Activated CD8-positive, alpha-beta memory T cell treated with anti-CD3 and anti-CD28 coated beads for 4 hours (primary cell): ENCODE data around the gene ADAMTS12.

Experiments
- DNase-seq, 2 donors: peaks; one replicate each; pipeline ENCODE4 v3.0.0-alpha.2; 2020; ENCODE audit warnings: low read depth in 2 of 2

ADAMTS12 gene

DNA sequence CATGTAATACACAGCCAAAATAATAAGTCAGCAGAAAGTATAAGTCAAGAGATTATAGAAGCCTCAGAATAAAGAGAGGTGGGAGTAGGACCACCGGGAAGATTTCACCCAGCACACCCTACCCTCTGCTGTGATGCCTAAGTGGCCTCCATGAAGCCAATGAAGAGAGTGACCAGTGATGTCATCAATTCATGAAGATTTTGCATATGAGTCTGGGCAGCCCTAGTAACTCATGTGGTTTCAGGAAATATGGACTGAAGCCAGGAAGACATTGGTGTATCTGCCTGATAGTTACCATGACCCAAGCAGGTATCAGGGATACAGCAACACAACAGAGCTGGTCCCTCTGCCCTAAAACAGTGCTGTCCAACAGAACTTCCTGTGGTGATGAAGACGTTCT, 135.3 kb downstream of the ADAMTS12 start:
- no peak for DNase-seq

DNA sequence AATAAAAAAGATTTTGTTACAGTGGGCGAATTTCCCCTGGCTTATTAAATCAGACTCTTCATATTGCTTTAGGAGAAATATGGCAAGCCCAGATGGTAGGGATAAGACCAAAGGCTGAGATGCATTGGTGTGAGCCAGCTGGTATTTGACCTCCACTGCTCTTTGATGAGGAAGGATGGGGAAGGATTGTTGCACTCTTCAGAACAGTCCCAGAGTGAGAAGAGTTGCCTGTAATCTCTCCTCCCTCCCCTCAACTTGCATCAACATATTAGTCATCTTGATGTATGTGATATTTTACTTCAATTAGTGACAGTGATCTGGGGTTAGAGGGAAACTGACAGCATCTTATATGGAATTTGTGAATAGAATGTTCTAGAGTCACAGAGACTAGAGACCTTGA, 136.6 kb downstream of the ADAMTS12 start:
- no peak for DNase-seq

DNA sequence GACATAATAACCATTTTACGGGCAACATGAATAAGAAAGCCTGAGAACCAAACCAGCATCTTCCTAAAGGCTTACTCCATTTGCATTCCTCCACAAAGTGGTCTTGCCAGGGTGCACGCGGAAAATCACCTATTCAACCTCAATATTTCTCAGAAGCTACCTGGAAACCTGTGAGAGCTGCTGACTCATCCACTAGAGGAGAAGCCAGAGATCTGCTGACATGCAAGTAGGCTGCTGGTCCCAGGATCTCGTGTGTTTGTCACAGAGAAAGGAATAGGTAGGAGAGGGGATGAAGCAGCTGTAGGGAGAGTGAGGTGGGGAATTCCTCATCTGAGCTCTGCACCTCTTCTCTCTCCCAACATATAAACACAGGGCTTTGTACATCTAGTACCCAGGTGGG, 138.1 kb downstream of the ADAMTS12 start:
- no peak for DNase-seq

DNA sequence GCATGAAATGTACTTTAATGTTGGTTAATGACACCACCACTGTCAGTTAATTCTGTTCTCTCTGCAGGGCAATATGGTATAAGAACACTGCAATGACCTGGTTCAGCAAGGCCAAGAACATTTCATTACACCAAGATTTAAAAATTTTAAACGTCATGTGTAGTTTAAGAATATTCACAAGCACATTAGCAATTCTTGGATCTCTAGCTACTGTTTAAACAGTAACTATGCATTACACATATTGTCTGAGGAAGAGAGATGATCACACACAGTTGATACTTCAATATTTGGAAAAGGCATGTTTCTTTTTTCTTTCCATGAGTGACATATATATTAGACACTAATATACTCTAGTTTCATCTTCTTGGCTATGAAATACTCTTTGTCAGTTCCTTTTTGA, 143.0 kb downstream of the ADAMTS12 start:
- no peak for DNase-seq

DNA sequence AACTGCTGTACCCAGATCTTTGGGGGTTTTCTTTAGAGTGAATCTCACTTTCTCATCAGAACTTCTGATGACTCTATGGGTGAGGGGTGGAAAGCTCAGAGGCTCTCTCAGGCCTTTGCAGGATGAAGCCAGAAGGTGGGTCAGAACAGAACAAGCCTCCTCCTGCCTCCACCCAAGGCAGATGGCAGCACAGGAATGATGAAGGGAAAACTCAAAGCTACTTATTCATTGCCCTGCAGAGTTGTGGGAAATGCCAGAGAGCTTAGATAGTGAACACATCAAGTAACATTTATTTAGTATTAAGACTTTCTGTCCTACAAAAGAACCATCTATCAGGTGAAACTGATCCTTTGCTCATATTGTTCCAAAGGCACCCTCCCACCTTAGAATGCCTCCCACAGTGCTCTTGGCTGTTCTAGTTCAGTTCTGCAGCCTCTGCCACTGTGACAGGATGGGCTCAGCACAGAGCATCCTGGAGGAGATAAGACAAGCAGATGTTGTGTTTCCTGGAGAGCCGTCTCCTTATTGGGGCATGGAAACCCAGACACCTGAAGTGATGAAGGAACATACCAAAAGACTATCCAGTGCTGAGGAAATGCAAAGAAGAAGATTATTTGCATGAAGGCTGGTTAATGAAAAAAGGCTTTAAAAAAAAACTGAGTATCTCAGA, 146.6 kb downstream of the ADAMTS12 start:
- DNase-seq, result no peak

DNA sequence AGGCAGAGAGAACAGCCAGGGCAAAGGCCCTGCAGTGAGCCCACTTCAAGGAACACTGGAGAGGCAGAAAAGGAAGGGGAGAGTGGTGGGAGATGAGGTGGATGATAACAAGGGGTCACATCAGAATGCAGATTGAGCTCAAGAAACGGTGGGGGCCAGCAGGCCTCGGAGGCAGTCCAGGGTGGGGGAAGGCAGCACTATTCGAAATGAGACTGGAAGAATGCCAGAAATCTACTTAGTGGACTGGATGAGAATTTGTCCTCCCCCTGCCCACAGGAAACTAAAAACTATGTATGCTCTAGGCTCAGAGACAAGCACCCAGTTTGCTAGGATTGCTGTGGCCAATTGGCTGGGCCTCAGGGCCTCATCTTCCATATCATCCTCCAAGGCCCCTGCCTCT, 148.7 kb downstream of the ADAMTS12 start:
- DNase-seq, result no peak

DNA sequence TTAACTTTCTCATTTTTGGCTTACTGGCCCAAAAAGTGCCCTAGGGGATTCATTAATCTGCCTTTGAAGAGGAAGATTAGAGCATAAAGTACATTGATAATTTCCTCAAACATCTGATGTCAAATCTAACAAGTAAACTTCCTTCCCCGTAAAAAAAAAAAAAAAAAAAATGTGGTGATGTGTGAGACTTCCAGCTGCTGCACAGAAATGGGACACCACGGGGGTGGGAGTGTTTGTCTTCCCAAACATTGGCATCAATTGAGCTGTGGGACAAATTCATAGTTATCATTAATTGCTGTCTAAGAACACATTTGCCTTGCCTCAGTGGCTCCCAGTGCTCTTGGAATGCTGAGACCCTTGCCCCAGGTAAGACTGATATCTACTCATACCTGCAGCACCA, 149.6 kb downstream of the ADAMTS12 start:
- DNase-seq, result no peak

DNA sequence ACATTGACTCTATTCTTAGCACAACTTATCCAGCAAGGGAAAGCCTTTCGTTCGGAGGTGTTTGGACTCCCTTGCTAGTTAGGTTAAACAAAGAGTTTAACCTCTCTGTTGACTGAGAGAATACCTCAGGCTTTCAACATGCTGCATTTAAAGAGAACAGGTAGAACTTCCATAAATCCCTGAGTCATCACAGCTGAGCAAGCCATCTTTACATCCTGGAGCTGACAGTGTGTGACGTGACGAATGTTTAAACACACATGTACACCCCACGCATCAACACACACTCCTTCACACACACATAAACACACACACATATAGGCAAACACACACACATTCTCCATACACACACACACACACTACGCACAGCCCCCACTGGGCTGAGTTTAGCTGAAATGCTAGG, 152.8 kb downstream of the ADAMTS12 start:
- DNase-seq, result no peak

DNA sequence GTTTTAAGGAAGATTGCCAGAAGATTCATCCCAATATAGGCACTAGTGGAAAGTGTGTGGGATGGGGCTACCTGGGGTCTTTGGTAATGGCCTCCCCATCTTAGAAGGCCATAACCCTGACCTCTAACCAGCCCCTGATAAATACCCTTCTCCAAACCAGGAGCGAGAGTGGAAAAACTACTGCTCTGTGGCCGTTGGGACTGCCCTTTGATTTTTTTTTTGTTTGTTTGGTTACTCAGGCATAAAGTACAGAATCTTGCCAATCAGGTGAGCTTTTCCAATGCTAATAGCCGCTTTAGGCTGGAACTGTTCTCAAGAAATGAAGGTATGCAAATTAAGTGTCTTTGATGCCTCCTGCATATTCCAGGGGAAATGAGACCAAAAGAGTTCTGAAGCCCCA, 153.7 kb downstream of the ADAMTS12 start:
- no peak for DNase-seq

DNA sequence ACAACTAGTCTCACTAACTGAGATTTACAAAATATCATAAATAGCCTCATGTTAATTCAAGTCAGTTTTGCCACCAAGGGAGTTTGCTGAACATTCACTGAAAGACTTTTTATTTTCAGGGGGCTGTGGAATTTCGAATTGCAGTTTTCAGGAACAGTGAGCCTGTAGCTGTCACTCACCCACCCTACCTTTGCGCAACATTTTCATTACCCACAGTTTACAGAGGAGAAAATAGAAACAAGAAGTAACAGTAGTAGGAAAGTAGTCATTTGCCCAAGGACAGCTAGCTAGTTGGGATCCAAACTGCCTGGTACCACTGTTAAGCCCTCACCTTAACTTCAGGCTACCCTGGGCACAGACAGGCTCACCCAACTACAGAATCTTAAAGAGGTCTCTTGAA, 154.1 kb downstream of the ADAMTS12 start:
- DNase-seq, result no peak

DNA sequence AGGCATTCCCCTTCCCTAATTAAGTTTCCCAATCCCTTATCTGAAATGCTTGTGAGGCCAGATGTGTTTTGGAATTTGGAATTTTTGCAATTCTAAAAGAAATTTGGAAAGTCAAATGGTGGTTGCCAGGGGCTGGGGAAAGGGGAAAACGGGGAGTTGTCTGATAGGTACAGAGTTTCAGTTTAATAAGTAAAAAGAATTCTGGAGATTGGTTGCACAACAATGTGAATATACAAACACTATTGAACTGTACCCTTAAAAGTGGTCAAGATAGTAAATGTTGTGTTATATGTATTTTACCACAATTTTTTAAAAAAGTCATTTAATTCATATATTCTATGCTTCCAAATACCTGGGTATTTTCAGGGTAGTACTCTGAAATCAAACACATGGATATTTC, 154.5 kb downstream of the ADAMTS12 start:
- no peak for DNase-seq

DNA sequence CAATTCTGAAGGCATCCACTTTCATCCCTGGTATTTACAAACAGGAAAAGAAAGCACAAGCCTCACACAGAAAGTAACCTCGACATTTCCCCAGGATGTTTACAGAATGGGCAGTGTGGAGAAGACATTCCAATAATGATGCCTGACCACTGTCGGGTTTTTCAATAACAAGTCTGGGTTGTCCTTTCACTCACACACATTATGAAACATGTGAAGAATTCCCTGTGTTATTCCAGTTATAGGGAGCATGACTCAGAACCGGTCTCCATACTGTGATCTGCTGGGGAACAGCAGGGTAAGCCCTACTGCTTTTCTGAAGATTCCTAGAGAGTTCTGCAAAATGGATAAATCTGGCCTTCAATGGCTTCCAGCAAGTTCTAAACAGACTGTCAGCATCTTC, 155.3 kb downstream of the ADAMTS12 start:
- DNase-seq, result no peak

DNA sequence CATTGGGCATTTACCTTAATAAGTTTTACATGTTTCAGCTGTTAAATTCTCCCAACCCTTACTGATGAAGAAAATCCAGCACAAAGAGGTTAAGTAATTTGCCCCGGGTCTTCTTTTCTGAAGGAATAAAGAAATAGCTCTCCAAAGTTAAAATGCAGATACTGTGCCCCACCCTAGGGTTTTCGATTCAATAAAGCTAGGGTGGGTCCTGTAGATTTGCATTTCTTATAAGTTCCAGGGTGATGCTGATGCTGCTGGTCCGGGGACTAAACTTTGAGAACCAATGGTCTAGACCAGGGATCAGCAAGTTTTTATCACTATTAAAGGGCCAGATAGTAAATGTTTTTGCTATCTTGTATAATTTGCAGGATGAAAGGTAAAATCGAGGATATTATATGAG, 156.7 kb downstream of the ADAMTS12 start:
- DNase-seq, result no peak

DNA sequence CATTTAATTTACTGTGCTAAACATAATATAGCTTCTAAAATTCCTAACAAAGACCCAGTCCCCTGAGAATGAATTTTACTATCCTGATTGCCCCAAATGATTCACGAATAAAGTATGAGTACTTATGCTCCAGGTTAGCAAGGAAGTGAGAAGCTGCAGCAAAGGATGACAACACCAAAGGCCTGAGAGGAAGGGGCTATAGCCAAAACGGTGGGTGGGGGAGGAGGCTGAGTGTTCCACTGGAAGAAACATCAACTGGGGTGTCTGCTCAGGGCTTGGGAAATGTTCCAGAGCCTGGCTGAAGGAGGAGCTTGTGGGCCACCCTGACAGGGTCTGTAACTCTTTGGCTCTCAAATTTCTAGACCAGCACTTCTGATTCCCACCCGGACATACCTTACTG, 157.3 kb downstream of the ADAMTS12 start:
- no peak for DNase-seq

DNA sequence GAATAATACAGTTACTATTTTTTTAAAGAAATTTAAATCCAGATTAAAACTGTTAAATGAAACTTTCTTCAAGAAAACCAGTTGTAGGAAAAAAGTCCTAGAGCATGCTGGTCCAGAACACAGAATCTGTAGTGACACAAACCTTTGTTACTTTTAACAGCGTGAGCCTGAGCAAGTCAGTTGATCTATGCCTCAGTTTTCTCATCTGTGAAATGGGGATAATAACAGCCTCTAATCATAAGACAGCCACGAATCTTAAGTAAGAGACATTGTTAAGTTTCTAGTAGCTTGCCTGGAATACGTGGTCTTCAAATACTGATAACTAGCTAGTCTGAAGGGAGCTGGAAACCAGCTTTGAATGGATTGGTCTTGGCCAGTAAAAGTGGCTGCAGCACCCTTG, 158.6 kb downstream of the ADAMTS12 start:
- no peak for DNase-seq

DNA sequence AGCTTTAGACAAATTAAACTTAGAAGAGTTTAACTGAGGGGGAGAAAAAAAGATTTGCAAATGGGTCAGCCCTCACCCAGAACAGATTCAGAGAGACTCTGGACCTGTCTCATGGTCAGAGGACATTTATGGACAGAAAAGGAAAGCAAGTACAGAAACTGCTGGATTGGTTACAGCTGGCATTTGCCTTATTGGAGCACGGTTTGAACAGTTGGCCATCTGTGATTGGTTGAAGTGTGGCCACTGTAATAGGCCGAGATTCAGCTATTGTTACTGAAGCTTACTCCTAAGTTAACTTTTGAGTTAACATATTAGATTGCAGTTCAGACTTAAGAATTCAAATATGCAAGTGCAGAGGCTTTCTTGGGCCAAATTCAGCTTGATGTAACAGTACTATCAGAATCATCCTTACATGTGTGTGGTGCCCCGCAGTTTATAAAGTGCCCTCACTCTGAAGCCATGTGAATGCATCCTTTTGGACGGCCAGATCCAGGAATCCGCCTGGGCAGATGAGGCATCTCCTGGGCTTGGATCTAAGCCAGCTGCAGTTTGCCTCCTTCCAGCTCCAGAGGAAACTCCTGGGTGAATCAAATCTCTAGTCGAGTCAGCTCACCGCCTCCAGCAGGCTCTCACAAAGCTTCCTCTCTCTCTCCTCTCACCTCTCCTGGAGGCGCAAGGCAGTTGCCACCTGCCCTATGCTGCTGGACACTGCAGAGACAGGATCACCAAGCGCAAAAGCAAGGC, 165.2 kb downstream of the ADAMTS12 start:
- no peak for DNase-seq

DNA sequence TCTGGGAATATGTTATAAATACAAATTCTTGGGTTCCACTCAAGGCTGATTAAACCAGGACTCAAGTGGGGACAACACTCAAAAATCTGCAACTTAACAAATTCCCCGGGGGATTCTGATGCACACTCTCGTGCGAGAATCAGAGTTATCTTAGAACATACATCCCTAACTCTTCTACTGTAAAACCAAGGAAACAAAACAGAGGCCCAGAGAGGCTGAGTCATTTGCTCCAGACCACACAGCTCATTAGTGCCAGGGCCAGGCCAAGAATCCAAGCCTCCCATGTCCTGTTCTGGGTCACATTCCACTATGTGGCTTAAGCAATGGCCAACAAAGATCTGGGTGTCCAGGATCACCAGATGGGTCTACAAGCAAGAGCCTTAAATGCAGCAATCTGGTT, 166.0 kb downstream of the ADAMTS12 start:
- DNase-seq, result no peak

DNA sequence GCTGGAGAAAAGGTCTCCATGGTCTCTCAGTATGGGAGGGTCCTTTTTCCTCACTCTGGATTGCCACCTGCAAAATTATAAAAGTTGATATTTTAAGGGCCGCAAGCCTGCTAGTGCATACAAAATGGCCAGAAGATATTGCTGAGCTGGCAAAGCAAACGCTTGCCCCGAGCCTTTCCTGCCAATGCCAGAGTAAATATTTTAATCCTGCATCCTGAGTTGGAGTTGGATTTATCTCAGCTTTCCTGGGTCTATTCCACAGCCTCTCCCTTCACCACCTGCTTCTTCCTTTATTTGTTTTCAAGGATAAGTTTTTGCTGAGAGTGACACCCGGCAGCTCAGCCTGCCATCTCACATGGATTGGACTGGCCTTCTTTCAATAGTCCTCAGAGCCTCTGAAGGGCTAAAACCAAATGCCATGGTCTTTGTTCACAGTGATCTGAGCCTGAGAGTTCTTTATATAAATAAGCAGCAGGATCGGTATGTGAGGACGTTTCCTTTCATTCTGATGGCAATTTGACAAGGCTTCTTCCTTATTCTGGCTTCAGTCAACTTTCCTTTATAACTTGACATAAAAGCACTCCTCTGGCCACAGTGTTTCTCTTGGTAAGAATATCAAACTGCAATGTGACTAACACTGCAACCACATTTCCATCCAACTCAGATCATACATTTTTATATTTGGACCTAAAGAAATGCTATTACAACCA, 170.1 kb downstream of the ADAMTS12 start:
- no peak for DNase-seq

DNA sequence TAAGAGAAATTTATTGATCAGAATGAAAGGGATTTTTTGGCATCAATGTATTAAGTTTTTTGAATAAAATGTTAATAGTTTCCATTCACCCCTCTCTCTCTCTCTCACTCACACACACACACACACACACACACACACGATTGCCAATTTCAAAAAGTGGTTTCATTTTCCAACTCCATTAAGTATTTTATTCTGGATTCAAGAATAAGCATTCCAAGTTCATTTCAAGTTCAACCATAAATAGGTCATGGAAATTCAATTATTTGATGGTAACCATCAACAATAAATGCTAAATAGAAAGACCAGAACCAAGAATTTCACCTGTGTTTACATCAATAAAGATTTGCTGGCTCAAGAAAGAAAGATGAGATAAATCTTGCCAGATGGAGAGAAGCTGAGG, 171.6 kb downstream of the ADAMTS12 start:
- no peak for DNase-seq

DNA sequence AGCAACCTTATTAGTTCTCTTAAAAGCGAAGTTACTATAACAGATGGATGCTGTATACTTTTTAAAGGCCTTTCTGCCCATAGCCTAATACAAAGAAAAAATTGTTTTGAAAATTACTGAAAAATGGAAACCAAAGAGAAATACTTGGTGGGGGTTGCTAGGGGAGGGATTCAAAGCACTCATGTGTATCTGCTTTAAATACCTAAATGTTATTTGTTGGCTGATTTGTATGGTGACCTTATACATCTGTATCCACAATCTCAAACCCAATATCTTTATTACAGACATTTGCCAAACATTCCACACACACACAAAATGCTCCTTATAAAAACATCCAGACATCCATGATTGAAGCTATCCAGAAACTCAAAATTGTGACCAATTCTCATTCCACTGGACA, 172.0 kb downstream of the ADAMTS12 start:
- no peak for DNase-seq

DNA sequence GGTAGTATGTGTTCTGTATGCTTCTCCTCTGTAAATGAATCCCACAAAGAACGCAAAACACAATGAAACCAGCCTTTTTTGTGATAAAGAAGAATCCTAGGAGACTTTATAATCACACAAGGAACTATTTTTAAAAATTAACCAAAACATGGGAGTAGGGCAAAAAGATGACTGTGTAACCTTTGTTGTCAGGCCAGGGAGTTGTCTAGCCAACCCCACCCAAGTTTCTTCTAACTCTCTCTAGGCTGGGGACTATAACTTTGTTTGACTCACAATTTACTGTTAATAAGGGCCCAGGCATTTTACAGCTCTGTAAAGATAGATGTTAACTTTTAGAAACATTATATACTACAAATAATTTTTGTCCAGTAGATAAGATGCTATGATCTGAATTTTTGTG, 176.1 kb downstream of the ADAMTS12 start:
- no peak for DNase-seq

DNA sequence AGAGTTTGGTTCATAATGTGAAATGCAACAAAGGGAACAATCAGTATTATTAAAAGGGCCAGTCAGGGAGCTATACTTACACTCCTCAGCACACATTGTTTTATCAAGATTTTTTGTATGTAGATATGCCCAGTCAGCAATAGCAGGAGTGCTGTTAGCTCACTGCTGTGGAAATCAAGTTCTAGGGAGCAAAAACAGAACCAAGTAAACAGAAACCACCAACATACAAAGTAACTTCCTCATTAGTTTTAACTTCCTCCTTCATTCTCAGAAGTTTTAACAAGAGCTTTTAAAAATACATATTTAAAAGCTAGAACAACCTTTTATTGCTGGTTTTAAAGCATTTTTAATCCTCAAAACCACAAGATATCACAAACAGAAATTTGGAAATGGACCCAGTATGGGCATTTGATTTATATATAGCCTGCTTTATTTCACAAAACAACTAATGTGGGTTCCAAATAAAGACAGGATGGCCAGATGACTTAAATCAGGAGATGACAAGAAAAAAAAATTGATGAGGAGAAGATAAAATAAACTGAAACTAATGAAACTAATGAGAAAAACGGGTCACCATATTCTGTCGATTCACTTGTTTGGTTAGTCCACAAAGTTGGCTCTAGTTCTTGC, 178.5 kb downstream of the ADAMTS12 start:
- DNase-seq, result no peak

DNA sequence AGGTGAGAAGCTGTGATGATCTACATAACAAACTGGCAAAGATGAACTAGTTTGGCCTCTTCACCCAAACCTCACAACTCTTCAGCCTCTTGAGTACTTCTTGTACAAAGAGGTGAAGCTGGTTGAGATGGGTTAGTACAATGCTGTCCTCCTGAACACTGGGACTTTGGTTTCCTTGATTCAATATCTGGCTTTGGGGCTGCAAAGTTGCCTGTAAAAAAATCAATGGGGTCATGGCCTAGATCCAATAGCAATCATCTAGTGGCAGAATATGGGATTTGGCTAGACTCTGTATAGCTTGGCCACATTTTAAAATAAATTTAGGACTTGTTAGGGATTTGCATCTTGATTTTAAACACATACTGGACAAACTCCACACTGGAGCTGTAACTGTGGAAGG, 179.1 kb downstream of the ADAMTS12 start:
- DNase-seq, result no peak
